Measurements from ENCODE around the gene SMIM35. TPM values are rescaled to one million over a fixed set of nuclear protein-coding genes. Genes with fewer than 3 reads are reported as not detected.

SMIM35 gene
- total and polyA plus RNA-seq, 8 donors, result 0.20 to 1.1 (median 0.55) TPM; not detected in 2

GRCh38 chr11:118057251-118058145 lies 29.3 kb downstream of the SMIM35 start:
- intact Hi-C loops (cut with DNase I), result loop anchor here in 1 of 2 donors (10.0 kb wide), 1 partner anchor 113 kb away; no protein-coding TSS in a partner anchor
- no peaks in the 10 kb centered on the region for H3K9me3 ChIP-seq
- H3K4me3 ChIP-seq, result no peak overlapping the region
- peaks cover 0 to 15% of the 10 kb centered on the region in 2 donors for H3K27me3 ChIP-seq
- no peak for TF ChIP-seq CTCF (IDR thresholded peaks at IDR 0.05)
- peaks cover 0 to 5% of the 10 kb centered on the region in 2 donors for H3K4me1 ChIP-seq
- ATAC-seq (no peak), DNase-seq (no peak)
- H3K36me3 ChIP-seq, result no peaks in the 10 kb centered on the region
- H3K27ac ChIP-seq, result no peak overlapping the region

GRCh38 chr11:118056806-118057205 lies 30.0 kb downstream of the SMIM35 start:
- ATAC-seq, result no peak
- intact Hi-C loops (cut with DNase I), result loop anchor here in 1 of 2 donors (10.0 kb wide), 1 partner anchor 112 kb away; no protein-coding TSS in a partner anchor
- TF ChIP-seq CTCF (IDR thresholded peaks at IDR 0.05), result no peak

GRCh38 chr11:118055966-118056365 lies 30.8 kb downstream of the SMIM35 start:
- DNase-seq (no peak), ATAC-seq (no peak)
- Histone ChIP-seq H3K27me3 (peaks cover 0 to 15% of the 10 kb centered on the region in 2 donors), H3K4me3 (no peak overlapping the region), H3K27ac (no peak overlapping the region), H3K36me3 (no peaks in the 10 kb centered on the region), H3K9me3 (no peaks in the 10 kb centered on the region), H3K4me1 (peaks cover 0 to 11% of the 10 kb centered on the region in 2 donors)
- no peak for TF ChIP-seq CTCF (IDR thresholded peaks at IDR 0.05)
- intact Hi-C loops (cut with DNase I), result loop anchor here in 1 of 2 donors (10.0 kb wide), 1 partner anchor 111 kb away; no protein-coding TSS in a partner anchor

More at GRCh38 chr11:118056806-118057205, 30.0 kb downstream of the SMIM35 start:
- no peak overlapping the region for H3K4me3 ChIP-seq
- no peak overlapping the region for H3K27ac ChIP-seq
- no peaks in the 10 kb centered on the region for H3K36me3 ChIP-seq
- peaks cover 0 to 11% of the 10 kb centered on the region in 2 donors for H3K4me1 ChIP-seq
- H3K9me3 ChIP-seq, result no peaks in the 10 kb centered on the region
- peaks cover 0 to 15% of the 10 kb centered on the region in 2 donors for H3K27me3 ChIP-seq
- no peak for DNase-seq

- no peak for ATAC-seq
- Histone ChIP-seq H3K9me3 (no peaks in the 10 kb centered on the region), H3K27ac (no peak overlapping the region), H3K4me1 (peaks cover 0 to 11% of the 10 kb centered on the region in 2 donors), H3K4me3 (no peak overlapping the region), H3K36me3 (no peaks in the 10 kb centered on the region), H3K27me3 (peaks cover 0 to 15% of the 10 kb centered on the region in 2 donors)
- intact Hi-C loops (cut with DNase I), result loop anchor here in 1 of 2 donors (5.0 to 10.0 kb wide), 3 partner anchors 110 to 248 kb away; partner anchors contain the start of gene FXYD2
- TF ChIP-seq CTCF (IDR thresholded peaks at IDR 0.05), result no peak
- no peak for DNase-seq
Measured at GRCh38 chr11:118054712-118055640, 31.8 kb downstream of the SMIM35 start.

Measured in left lung (tissue), 10 donors.